ENCODE results near the gene PDSS2.
A peak's percentile ranks its signal among the peaks of the same experiment; 100 is the strongest.
"Not testable (repeated sequence)": the region's sequence is repeated elsewhere in the genome, so short reads cannot be mapped to it uniquely, and the experiment has no call there.

The PDSS2 gene
- total RNA-seq, result 14.3 to 20.2 (median 17.2) reads per million in 3 experiments

GRCh38 chr6:107459283-107460082, at the start of gene PDSS2:
PDSS2 (minus strand) TSS chr6:107459564; CDS start chr6:107459285, 279 bp downstream.
- DNase-seq, result peak; percentile 95

- DNase-seq, result no peak
These were observed 46.8 kb upstream of the PDSS2 start for GRCh38 chr6:107506145-107506544.

GRCh38 chr6:107504270-107505026, 45.1 kb upstream of the PDSS2 start:
- DNase-seq, result no peak

GRCh38 chr6:107496892-107497684, 37.7 kb upstream of the PDSS2 start:
- DNase-seq, result no peak

GRCh38 chr6:107495971-107496370, 36.6 kb upstream of the PDSS2 start:
- no peak for DNase-seq

- no peak for DNase-seq
These were observed 35.9 kb upstream of the PDSS2 start for GRCh38 chr6:107495196-107495643.

- no peak for DNase-seq
These were observed 34.0 kb upstream of the PDSS2 start for GRCh38 chr6:107493158-107494057.

- no peak for DNase-seq
These were observed 32.6 kb upstream of the PDSS2 start for GRCh38 chr6:107491760-107492660.

GRCh38 chr6:107491138-107491609, 31.8 kb upstream of the PDSS2 start:
- DNase-seq, result no peak

- peak; percentile 35 for DNase-seq
These were observed 31.3 kb upstream of the PDSS2 start for GRCh38 chr6:107490566-107491137.

- DNase-seq, result no peak
These were observed 30.5 kb upstream of the PDSS2 start, which contains the start of gene SOBP for GRCh38 chr6:107489636-107490565. SOBP (plus strand) TSS chr6:107490117; CDS start chr6:107490617, 500 bp downstream.

- no peak for DNase-seq
These were observed 29.7 kb upstream of the PDSS2 start for GRCh38 chr6:107488875-107489635.

GRCh38 chr6:107488174-107488874, 29.0 kb upstream of the PDSS2 start:
- DNase-seq, result no peak

- no peak for DNase-seq
These were observed 25.8 kb upstream of the PDSS2 start for GRCh38 chr6:107485157-107485556.

- DNase-seq, result no peak
These were observed 19.8 kb upstream of the PDSS2 start for GRCh38 chr6:107479089-107479690.

- DNase-seq, result not testable (repeated sequence)
These were observed 16.5 kb upstream of the PDSS2 start for GRCh38 chr6:107475826-107476225.

- DNase-seq, result not testable (repeated sequence)
These were observed 16.0 kb upstream of the PDSS2 start for GRCh38 chr6:107475360-107475759.
